ENCODE data around the gene DPY19L3. TPM values are rescaled to one million over a fixed set of nuclear protein-coding genes. Genes with fewer than 3 reads are reported as not detected.
"Not testable (repeated sequence)": the region's sequence is repeated elsewhere in the genome, so short reads cannot be mapped to it uniquely, and the experiment has no call there.

Gene DPY19L3
- total RNA-seq, 1 donor from 2014 or later = 19.5 TPM

DNA sequence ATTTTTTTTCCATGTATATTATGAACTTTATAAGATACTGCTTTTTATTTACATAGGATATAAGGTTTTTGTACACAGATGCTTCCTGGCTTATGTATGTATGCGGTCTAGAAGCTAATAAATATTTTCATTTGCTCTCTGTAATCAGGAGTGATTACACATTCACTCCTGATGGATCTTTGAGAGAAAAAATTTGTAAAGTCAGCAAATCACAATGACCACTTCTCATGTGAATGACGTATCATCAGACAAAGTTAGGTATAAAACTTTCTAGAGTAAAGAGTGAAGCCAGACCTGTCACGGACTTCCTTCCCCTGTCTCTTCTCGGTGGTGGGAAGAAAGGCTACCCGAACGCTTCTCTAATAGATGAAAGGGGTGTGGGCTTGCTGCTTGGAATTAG, 31.1 kb downstream of the DPY19L3 start:
- no peak overlapping the region for H3K27ac Mint-ChIP-seq
- intact Hi-C loops (cut with micrococcal nuclease) = no loop called here
- H3K4me1 Mint-ChIP-seq = no peaks in the 10 kb centered on the region
- no peaks in the 10 kb centered on the region for H3K27me3 Mint-ChIP-seq
- H3K36me3 Mint-ChIP-seq (ENCODE audit: low read depth) = no peaks in the 10 kb centered on the region
- no peaks in the 10 kb centered on the region for H3K9me3 Mint-ChIP-seq
- H3K4me3 Mint-ChIP-seq = no peak overlapping the region
- no peak for DNase-seq

DNA sequence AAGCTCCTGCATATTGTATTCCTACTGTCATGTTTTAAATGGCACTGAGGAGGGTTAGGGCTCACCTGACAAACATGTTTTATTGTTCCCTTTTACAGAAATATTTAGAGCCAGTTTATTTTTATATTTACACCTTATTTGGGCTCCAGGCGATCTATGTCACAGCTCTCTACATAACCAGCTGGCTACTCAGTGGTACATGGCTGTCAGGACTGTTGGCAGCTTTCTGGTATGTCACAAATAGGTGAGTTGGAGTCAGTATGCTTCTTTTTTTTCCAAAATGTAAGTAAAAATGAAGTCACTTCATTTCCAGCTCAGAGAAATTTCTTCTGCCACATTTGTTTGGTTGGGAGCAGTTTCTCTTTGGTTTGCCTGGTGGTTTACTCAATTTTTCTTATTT, 31.5 kb downstream of the DPY19L3 start:
- Mint-ChIP-seq H3K4me3 (no peak overlapping the region), H3K27ac (no peak overlapping the region), H3K36me3 (ENCODE audit: low read depth) (no peaks in the 10 kb centered on the region), H3K4me1 (no peaks in the 10 kb centered on the region), H3K27me3 (no peaks in the 10 kb centered on the region), H3K9me3 (no peaks in the 10 kb centered on the region)
- intact Hi-C loops (cut with micrococcal nuclease) = no loop called here
- no peak for DNase-seq

GRCh38 chr19:32438751-32439150, 33.2 kb downstream of the DPY19L3 start:
- Mint-ChIP-seq H3K36me3 (ENCODE audit: low read depth) (no peaks in the 10 kb centered on the region), H3K4me1 (no peaks in the 10 kb centered on the region)

GRCh38 chr19:32442650-32443049, 37.1 kb downstream of the DPY19L3 start:
- Mint-ChIP-seq H3K27ac (no peak overlapping the region), H3K36me3 (ENCODE audit: low read depth) (no peaks in the 10 kb centered on the region), H3K27me3 (no peaks in the 10 kb centered on the region), H3K4me3 (no peak overlapping the region), H3K4me1 (no peaks in the 10 kb centered on the region), H3K9me3 (no peaks in the 10 kb centered on the region)
- DNase-seq = no peak
- intact Hi-C loops (cut with micrococcal nuclease) = no loop called here

More at GRCh38 chr19:32438751-32439150, 33.2 kb downstream of the DPY19L3 start:
- intact Hi-C loops (cut with micrococcal nuclease) = no loop called here
- no peaks in the 10 kb centered on the region for H3K9me3 Mint-ChIP-seq
- no peaks in the 10 kb centered on the region for H3K27me3 Mint-ChIP-seq
- DNase-seq = no peak
- no peak overlapping the region for H3K27ac Mint-ChIP-seq
- H3K4me3 Mint-ChIP-seq = no peak overlapping the region

DNA sequence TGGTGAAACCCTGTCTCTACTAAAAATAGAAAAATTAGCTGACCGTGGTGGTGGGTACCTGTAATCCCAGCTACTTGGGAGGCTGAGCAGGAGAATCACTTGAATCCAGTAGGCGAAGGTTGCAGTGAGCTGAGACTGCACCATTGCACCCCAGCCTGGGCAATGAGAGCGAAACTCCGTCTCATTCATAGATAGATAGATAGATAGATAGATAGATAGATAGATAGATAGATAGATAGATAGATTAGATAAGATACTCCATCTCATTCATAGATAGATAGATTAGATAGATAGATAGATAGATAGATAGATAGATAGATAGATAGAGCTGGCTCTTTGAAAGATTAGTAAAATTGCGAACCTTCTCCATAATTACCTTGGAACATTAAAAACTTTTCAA, 42.0 kb downstream of the DPY19L3 start:
- H3K4me1 Mint-ChIP-seq; H3K36me3 Mint-ChIP-seq (ENCODE audit: low read depth); DNase-seq; H3K27ac Mint-ChIP-seq; H3K9me3 Mint-ChIP-seq; H3K4me3 Mint-ChIP-seq; H3K27me3 Mint-ChIP-seq; intact Hi-C loops (cut with micrococcal nuclease): not testable (repeated sequence)

DNA sequence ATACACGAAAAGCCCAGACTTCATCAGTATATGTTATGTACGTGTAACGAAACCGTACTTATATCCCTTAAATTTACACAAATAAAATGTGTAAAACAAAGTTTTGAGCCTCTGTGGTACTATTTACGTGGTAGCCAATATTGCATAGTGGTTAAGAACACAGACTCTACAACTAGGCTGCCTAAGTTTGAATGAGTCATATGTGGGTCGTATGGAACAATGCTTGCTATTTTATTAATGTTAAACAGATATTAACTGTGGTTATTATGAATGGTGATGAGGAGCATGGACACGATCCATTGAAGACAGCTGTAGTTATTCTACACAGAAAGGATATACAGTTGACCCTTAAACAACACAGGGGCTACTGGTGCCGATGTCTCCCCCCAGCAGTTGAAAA, 42.5 kb downstream of the DPY19L3 start:
- Mint-ChIP-seq H3K36me3 (ENCODE audit: low read depth) (no peaks in the 10 kb centered on the region), H3K9me3 (no peaks in the 10 kb centered on the region), H3K27me3 (no peaks in the 10 kb centered on the region), H3K27ac (no peak overlapping the region), H3K4me3 (no peak overlapping the region), H3K4me1 (no peaks in the 10 kb centered on the region)
- no peak for DNase-seq
- intact Hi-C loops (cut with micrococcal nuclease) = no loop called here

DNA sequence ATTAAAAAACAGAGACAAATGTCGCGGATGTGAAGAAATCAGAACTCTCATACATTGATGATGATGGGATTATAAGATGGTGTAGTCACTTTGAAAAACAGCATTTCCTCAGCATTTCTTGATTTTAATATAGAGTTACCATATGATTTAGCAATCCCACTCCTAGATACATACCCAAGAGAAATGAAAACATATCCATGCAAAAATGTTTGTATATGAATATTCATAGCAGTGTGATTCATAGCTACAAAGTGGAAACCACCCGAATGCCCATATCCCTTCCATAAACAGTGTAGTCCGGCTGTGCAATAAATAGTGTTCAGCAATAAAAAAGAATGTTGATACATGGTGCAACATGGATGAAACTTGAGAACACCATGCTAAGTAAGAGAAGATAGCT, 44.6 kb downstream of the DPY19L3 start:
- H3K27ac Mint-ChIP-seq = no peak overlapping the region
- no peaks in the 10 kb centered on the region for H3K27me3 Mint-ChIP-seq
- no peaks in the 10 kb centered on the region for H3K36me3 Mint-ChIP-seq (ENCODE audit: low read depth)
- no peaks in the 10 kb centered on the region for H3K4me1 Mint-ChIP-seq
- intact Hi-C loops (cut with micrococcal nuclease) = no loop called here
- DNase-seq = no peak
- no peaks in the 10 kb centered on the region for H3K9me3 Mint-ChIP-seq
- no peak overlapping the region for H3K4me3 Mint-ChIP-seq

- Mint-ChIP-seq H3K27me3 (no peaks in the 10 kb centered on the region), H3K4me1 (peaks cover 7% of the 10 kb centered on the region), H3K4me3 (no peak overlapping the region), H3K27ac (no peak overlapping the region), H3K9me3 (no peaks in the 10 kb centered on the region), H3K36me3 (ENCODE audit: low read depth) (no peaks in the 10 kb centered on the region)
- intact Hi-C loops (cut with micrococcal nuclease) = no loop called here
- DNase-seq = no peak
These were observed 48.2 kb downstream of the DPY19L3 start for GRCh38 chr19:32453736-32454135.

GRCh38 chr19:32456406-32456805, 50.8 kb downstream of the DPY19L3 start:
- intact Hi-C loops (cut with micrococcal nuclease) = no loop called here

DNA sequence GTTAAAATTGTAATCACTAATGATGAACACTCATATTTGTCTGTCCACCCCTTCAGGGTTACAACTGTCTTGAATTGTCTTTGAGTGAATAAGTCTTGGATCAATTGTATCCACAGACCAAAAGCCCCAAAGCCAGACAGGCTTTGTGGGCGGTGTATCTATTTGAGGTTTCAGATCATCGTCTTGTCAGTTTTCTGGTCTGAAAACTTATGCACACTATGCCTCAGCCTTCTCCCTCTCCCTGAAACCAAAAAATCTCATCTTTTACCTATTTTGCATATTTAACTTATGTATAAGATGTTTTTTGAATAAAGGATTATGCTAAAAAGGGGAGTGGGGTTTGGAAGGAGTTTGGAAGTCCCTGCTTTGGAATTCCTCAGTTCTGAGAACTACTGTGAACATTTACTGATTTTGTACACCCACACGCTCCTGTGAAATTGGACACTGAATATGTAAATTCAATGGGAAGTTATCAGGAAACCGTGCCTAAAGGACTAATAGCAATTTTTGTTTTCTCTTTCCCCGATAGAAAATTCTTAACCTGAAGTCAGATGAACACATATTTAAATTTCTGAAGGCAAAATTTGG, 52.1 kb downstream of the DPY19L3 start:
- intact Hi-C loops (cut with micrococcal nuclease) = no loop called here
- Mint-ChIP-seq H3K4me1 (peaks cover 16% of the 10 kb centered on the region), H3K27ac (no peak overlapping the region), H3K36me3 (ENCODE audit: low read depth) (peaks cover 2% of the 10 kb centered on the region), H3K9me3 (no peaks in the 10 kb centered on the region), H3K4me3 (no peak overlapping the region), H3K27me3 (no peaks in the 10 kb centered on the region)
- DNase-seq = no peak

More at GRCh38 chr19:32456406-32456805, 50.8 kb downstream of the DPY19L3 start:
- Mint-ChIP-seq H3K27ac (no peak overlapping the region), H3K9me3 (no peaks in the 10 kb centered on the region), H3K36me3 (ENCODE audit: low read depth) (peaks cover 2% of the 10 kb centered on the region), H3K4me1 (peaks cover 16% of the 10 kb centered on the region), H3K4me3 (no peak overlapping the region), H3K27me3 (no peaks in the 10 kb centered on the region)
- no peak for DNase-seq

GRCh38 chr19:32458500-32459123, 53.0 kb downstream of the DPY19L3 start:
- H3K4me1 Mint-ChIP-seq = peaks cover 16% of the 10 kb centered on the region
- intact Hi-C loops (cut with micrococcal nuclease) = no loop called here
- peak overlapping the region; percentile 7 for H3K4me3 Mint-ChIP-seq
- no peak for DNase-seq
- H3K36me3 Mint-ChIP-seq (ENCODE audit: low read depth) = peaks cover 2% of the 10 kb centered on the region
- no peaks in the 10 kb centered on the region for H3K27me3 Mint-ChIP-seq
- H3K9me3 Mint-ChIP-seq = no peaks in the 10 kb centered on the region
- H3K27ac Mint-ChIP-seq = no peak overlapping the region

DNA sequence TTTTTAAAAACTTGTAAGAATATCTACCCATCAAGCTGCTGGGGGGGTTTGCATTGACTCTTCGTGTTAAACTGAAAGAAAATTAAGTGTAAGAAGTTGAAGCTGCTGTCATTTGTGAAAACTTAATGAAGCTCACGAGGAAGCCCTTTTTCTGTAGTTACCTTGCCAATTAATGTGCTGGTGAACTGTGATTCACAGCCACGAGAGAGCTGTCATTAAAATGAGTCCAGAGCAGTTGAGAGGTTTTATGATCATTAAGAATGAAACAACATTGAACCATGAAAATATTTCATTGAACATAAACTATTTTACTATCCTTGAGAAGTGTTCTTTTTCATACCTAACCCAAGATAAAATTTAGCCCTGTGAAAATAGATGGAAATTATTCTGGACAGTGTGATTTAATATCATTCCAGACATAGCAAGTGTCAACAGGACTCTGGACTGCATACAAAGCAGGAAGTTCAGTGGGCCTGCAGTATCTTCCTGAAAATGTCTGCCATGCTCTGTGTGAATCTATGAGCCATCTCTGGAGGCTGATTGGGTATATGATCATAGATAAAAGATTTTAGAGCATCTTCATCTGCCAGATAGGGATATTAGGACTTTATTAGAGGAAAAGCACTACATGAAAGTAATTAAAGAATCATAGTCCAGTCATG, 53.8 kb downstream of the DPY19L3 start:
- intact Hi-C loops (cut with micrococcal nuclease) = no loop called here
- peaks cover 2% of the 10 kb centered on the region for H3K36me3 Mint-ChIP-seq (ENCODE audit: low read depth)
- H3K27ac Mint-ChIP-seq = peak overlapping the region; percentile 37

GRCh38 chr19:32460476-32460875, 54.9 kb downstream of the DPY19L3 start:
- intact Hi-C loops (cut with micrococcal nuclease) = no loop called here
- peaks cover 2% of the 10 kb centered on the region for H3K36me3 Mint-ChIP-seq (ENCODE audit: low read depth)
- no peak overlapping the region for H3K4me3 Mint-ChIP-seq
- H3K9me3 Mint-ChIP-seq = no peaks in the 10 kb centered on the region
- no peak for DNase-seq
- no peaks in the 10 kb centered on the region for H3K27me3 Mint-ChIP-seq
- no peak overlapping the region for H3K27ac Mint-ChIP-seq
- H3K4me1 Mint-ChIP-seq = peaks cover 16% of the 10 kb centered on the region

More for the DNA sequence above, 53.8 kb downstream of the DPY19L3 start:
- Mint-ChIP-seq H3K9me3 (no peaks in the 10 kb centered on the region), H3K27me3 (no peaks in the 10 kb centered on the region), H3K4me1 (peaks cover 16% of the 10 kb centered on the region), H3K4me3 (no peak overlapping the region)
- no peak for DNase-seq

GRCh38 chr19:32464279-32464678, 58.7 kb downstream of the DPY19L3 start:
- Mint-ChIP-seq H3K4me1 (peaks cover 4% of the 10 kb centered on the region), H3K4me3 (no peak overlapping the region), H3K36me3 (ENCODE audit: low read depth) (peaks cover 2% of the 10 kb centered on the region), H3K27me3 (no peaks in the 10 kb centered on the region), H3K9me3 (no peaks in the 10 kb centered on the region), H3K27ac (no peak overlapping the region)
- intact Hi-C loops (cut with micrococcal nuclease) = no loop called here
- no peak for DNase-seq
